ENCODE data around the gene TK1.

The TK1 gene

GRCh38 chr17:78219396-78220150 lies 32.7 kb upstream of the TK1 start:
- DNase-seq (ENCODE audit: low spot score): no peak

- no peak for DNase-seq (ENCODE audit: low spot score)
These were observed 27.8 kb upstream of the TK1 start for GRCh38 chr17:78214706-78215061.

GRCh38 chr17:78214016-78214705 lies 27.3 kb upstream of the TK1 start, which contains the start of gene BIRC5:
Gene BIRC5, plus strand, starts transcription at chr17:78214253. Its CDS starts 64 bp downstream, at chr17:78214317.
- peak; percentile 85 for DNase-seq (ENCODE audit: low spot score)

GRCh38 chr17:78211032-78211431 lies 24.2 kb upstream of the TK1 start:
- no peak for DNase-seq (ENCODE audit: low spot score)

- no peak for DNase-seq (ENCODE audit: low spot score)
These were observed 23.3 kb upstream of the TK1 start for GRCh38 chr17:78210111-78210510.

GRCh38 chr17:78208486-78208885 lies 21.6 kb upstream of the TK1 start:
- DNase-seq (ENCODE audit: low spot score): no peak

- no peak for DNase-seq (ENCODE audit: low spot score)
These were observed 19.4 kb upstream of the TK1 start for GRCh38 chr17:78206298-78206697.

GRCh38 chr17:78205124-78205775 lies 18.4 kb upstream of the TK1 start:
- DNase-seq (ENCODE audit: low spot score): no peak

GRCh38 chr17:78204387-78205123 lies 17.7 kb upstream of the TK1 start:
- DNase-seq (ENCODE audit: low spot score): no peak

GRCh38 chr17:78202666-78203065 lies 15.8 kb upstream of the TK1 start:
- DNase-seq (ENCODE audit: low spot score): no peak

- DNase-seq (ENCODE audit: low spot score): no peak
These were observed 13.6 kb upstream of the TK1 start for GRCh38 chr17:78200451-78200850.

GRCh38 chr17:78197147-78197832 lies 10.4 kb upstream of the TK1 start:
- DNase-seq (ENCODE audit: low spot score): no peak

GRCh38 chr17:78196716-78197115 lies 9.9 kb upstream of the TK1 start:
- no peak for DNase-seq (ENCODE audit: low spot score)

GRCh38 chr17:78185981-78186691 lies 716 bp downstream of the TK1 start:
- peak; percentile 76 for DNase-seq (ENCODE audit: low spot score)

GRCh38 chr17:78184868-78185267 lies 2.0 kb downstream of the TK1 start:
- peak; percentile 90 for DNase-seq (ENCODE audit: low spot score)

- peak; percentile 27 for DNase-seq (ENCODE audit: low spot score)
These were observed 2.5 kb downstream of the TK1 start for GRCh38 chr17:78184351-78184750.

- DNase-seq (ENCODE audit: low spot score): peak; percentile 72
These were observed 2.9 kb downstream of the TK1 start for GRCh38 chr17:78183916-78184315.

- no peak for DNase-seq (ENCODE audit: low spot score)
These were observed 4.3 kb downstream of the TK1 start for GRCh38 chr17:78182504-78182903.

- DNase-seq (ENCODE audit: low spot score): no peak
These were observed 6.3 kb downstream of the TK1 start for GRCh38 chr17:78180508-78180907.

GRCh38 chr17:78180083-78180482 lies 6.8 kb downstream of the TK1 start:
- no peak for DNase-seq (ENCODE audit: low spot score)

- peak; percentile 65 for DNase-seq (ENCODE audit: low spot score)
These were observed 7.5 kb downstream of the TK1 start for GRCh38 chr17:78179372-78179771.
